Measurements from ENCODE around the gene RTL5.

Gene RTL5

GRCh38 chrX:72121383-72121782 lies 10.3 kb downstream of the RTL5 start:
- no peak overlapping the region for H3K27ac ChIP-seq (ENCODE audit: low read depth, low read length)
- no peaks in the 10 kb centered on the region for H3K79me2 ChIP-seq (ENCODE audit: control insufficient read depth, insufficient read depth, low read length, unreplicated experiment)
- H3K36me3 ChIP-seq (ENCODE audit: insufficient read depth, low read length): no peaks in the 10 kb centered on the region
- H3K27me3 ChIP-seq (ENCODE audit: insufficient read depth, low read length): no peaks in the 10 kb centered on the region
- peak overlapping the region; percentile 31; the same call in 1 of the 2 replicates for H3K4me3 ChIP-seq (ENCODE audit: low read depth, low read length)
- H3K4me1 ChIP-seq (ENCODE audit: control insufficient read depth, insufficient read depth, low read length, unreplicated experiment): peaks cover 41% of the 10 kb centered on the region
- no peak overlapping the region for H2AFZ ChIP-seq (ENCODE audit: low read length, unreplicated experiment)

- no peak overlapping the region; the same call in 1 of the 2 replicates for H3K4me3 ChIP-seq (ENCODE audit: low read depth, low read length)
- H3K36me3 ChIP-seq (ENCODE audit: insufficient read depth, low read length): no peaks in the 10 kb centered on the region
- no peaks in the 10 kb centered on the region for H3K27me3 ChIP-seq (ENCODE audit: insufficient read depth, low read length)
- H3K79me2 ChIP-seq (ENCODE audit: control insufficient read depth, insufficient read depth, low read length, unreplicated experiment): no peaks in the 10 kb centered on the region
- H2AFZ ChIP-seq (ENCODE audit: low read length, unreplicated experiment): no peak overlapping the region
- peaks cover 36% of the 10 kb centered on the region for H3K4me1 ChIP-seq (ENCODE audit: control insufficient read depth, insufficient read depth, low read length, unreplicated experiment)
- H3K27ac ChIP-seq (ENCODE audit: low read depth, low read length): no peak overlapping the region
Measured at GRCh38 chrX:72120837-72121236, 10.9 kb downstream of the RTL5 start.

- H3K79me2 ChIP-seq (ENCODE audit: control insufficient read depth, insufficient read depth, low read length, unreplicated experiment): no peaks in the 10 kb centered on the region
- H3K36me3 ChIP-seq (ENCODE audit: insufficient read depth, low read length): no peaks in the 10 kb centered on the region
- no peak overlapping the region for H3K27ac ChIP-seq (ENCODE audit: low read depth, low read length)
- H3K4me3 ChIP-seq (ENCODE audit: low read depth, low read length): no peak overlapping the region
- no peaks in the 10 kb centered on the region for H3K27me3 ChIP-seq (ENCODE audit: insufficient read depth, low read length)
- no peak overlapping the region for H2AFZ ChIP-seq (ENCODE audit: low read length, unreplicated experiment)
- peaks cover 20% of the 10 kb centered on the region for H3K4me1 ChIP-seq (ENCODE audit: control insufficient read depth, insufficient read depth, low read length, unreplicated experiment)
Measured at GRCh38 chrX:72117636-72118210, 14.0 kb downstream of the RTL5 start.

- Histone ChIP-seq H2AFZ (ENCODE audit: low read length, unreplicated experiment) (no peak overlapping the region), H3K36me3 (ENCODE audit: insufficient read depth, low read length) (no peaks in the 10 kb centered on the region), H3K4me1 (ENCODE audit: control insufficient read depth, insufficient read depth, low read length, unreplicated experiment) (no peaks in the 10 kb centered on the region), H3K27ac (ENCODE audit: low read depth, low read length) (no peak overlapping the region), H3K79me2 (ENCODE audit: control insufficient read depth, insufficient read depth, low read length, unreplicated experiment) (no peaks in the 10 kb centered on the region), H3K27me3 (ENCODE audit: insufficient read depth, low read length) (no peaks in the 10 kb centered on the region), H3K4me3 (ENCODE audit: low read depth, low read length) (no peak overlapping the region)
Measured at GRCh38 chrX:72115380-72115779, 16.3 kb downstream of the RTL5 start.

- Histone ChIP-seq H3K79me2 (ENCODE audit: control insufficient read depth, insufficient read depth, low read length, unreplicated experiment) (no peaks in the 10 kb centered on the region), H3K27me3 (ENCODE audit: insufficient read depth, low read length) (no peaks in the 10 kb centered on the region), H3K36me3 (ENCODE audit: insufficient read depth, low read length) (no peaks in the 10 kb centered on the region), H3K27ac (ENCODE audit: low read depth, low read length) (no peak overlapping the region), H3K4me3 (ENCODE audit: low read depth, low read length) (no peak overlapping the region), H3K4me1 (ENCODE audit: control insufficient read depth, insufficient read depth, low read length, unreplicated experiment) (no peaks in the 10 kb centered on the region), H2AFZ (ENCODE audit: low read length, unreplicated experiment) (no peak overlapping the region)
Measured at GRCh38 chrX:72114807-72115206, 16.9 kb downstream of the RTL5 start.

- Histone ChIP-seq H3K27me3 (ENCODE audit: insufficient read depth, low read length) (no peaks in the 10 kb centered on the region), H3K4me1 (ENCODE audit: control insufficient read depth, insufficient read depth, low read length, unreplicated experiment) (no peaks in the 10 kb centered on the region), H3K79me2 (ENCODE audit: control insufficient read depth, insufficient read depth, low read length, unreplicated experiment) (no peaks in the 10 kb centered on the region), H3K36me3 (ENCODE audit: insufficient read depth, low read length) (no peaks in the 10 kb centered on the region), H2AFZ (ENCODE audit: low read length, unreplicated experiment) (no peak overlapping the region), H3K27ac (ENCODE audit: low read depth, low read length) (no peak overlapping the region), H3K4me3 (ENCODE audit: low read depth, low read length) (no peak overlapping the region)
Measured at GRCh38 chrX:72114306-72114705, 17.4 kb downstream of the RTL5 start.

GRCh38 chrX:72113461-72113860 lies 18.3 kb downstream of the RTL5 start:
- Histone ChIP-seq H3K4me3 (ENCODE audit: low read depth, low read length) (no peak overlapping the region), H3K27me3 (ENCODE audit: insufficient read depth, low read length) (no peaks in the 10 kb centered on the region), H3K36me3 (ENCODE audit: insufficient read depth, low read length) (no peaks in the 10 kb centered on the region), H3K4me1 (ENCODE audit: control insufficient read depth, insufficient read depth, low read length, unreplicated experiment) (no peaks in the 10 kb centered on the region), H3K27ac (ENCODE audit: low read depth, low read length) (no peak overlapping the region), H2AFZ (ENCODE audit: low read length, unreplicated experiment) (no peak overlapping the region), H3K79me2 (ENCODE audit: control insufficient read depth, insufficient read depth, low read length, unreplicated experiment) (no peaks in the 10 kb centered on the region)

- Histone ChIP-seq H3K79me2 (ENCODE audit: control insufficient read depth, insufficient read depth, low read length, unreplicated experiment) (no peaks in the 10 kb centered on the region), H3K27me3 (ENCODE audit: insufficient read depth, low read length) (no peaks in the 10 kb centered on the region), H3K36me3 (ENCODE audit: insufficient read depth, low read length) (no peaks in the 10 kb centered on the region), H3K4me1 (ENCODE audit: control insufficient read depth, insufficient read depth, low read length, unreplicated experiment) (peaks cover 3% of the 10 kb centered on the region), H3K27ac (ENCODE audit: low read depth, low read length) (no peak overlapping the region), H2AFZ (ENCODE audit: low read length, unreplicated experiment) (no peak overlapping the region), H3K4me3 (ENCODE audit: low read depth, low read length) (no peak overlapping the region)
Measured at GRCh38 chrX:72110876-72111708, 20.6 kb downstream of the RTL5 start.

- Histone ChIP-seq H3K4me3 (ENCODE audit: low read depth, low read length) (no peak overlapping the region), H3K79me2 (ENCODE audit: control insufficient read depth, insufficient read depth, low read length, unreplicated experiment) (no peaks in the 10 kb centered on the region), H3K27ac (ENCODE audit: low read depth, low read length) (no peak overlapping the region), H2AFZ (ENCODE audit: low read length, unreplicated experiment) (no peak overlapping the region), H3K4me1 (ENCODE audit: control insufficient read depth, insufficient read depth, low read length, unreplicated experiment) (peaks cover 3% of the 10 kb centered on the region), H3K36me3 (ENCODE audit: insufficient read depth, low read length) (no peaks in the 10 kb centered on the region), H3K27me3 (ENCODE audit: insufficient read depth, low read length) (no peaks in the 10 kb centered on the region)
Measured at GRCh38 chrX:72110051-72110875, 21.5 kb downstream of the RTL5 start.

GRCh38 chrX:72108666-72109065 lies 23.0 kb downstream of the RTL5 start:
- H3K4me1 ChIP-seq (ENCODE audit: control insufficient read depth, insufficient read depth, low read length, unreplicated experiment): peaks cover 3% of the 10 kb centered on the region
- H2AFZ ChIP-seq (ENCODE audit: low read length, unreplicated experiment): no peak overlapping the region
- no peaks in the 10 kb centered on the region for H3K36me3 ChIP-seq (ENCODE audit: insufficient read depth, low read length)
- H3K27me3 ChIP-seq (ENCODE audit: insufficient read depth, low read length): no peaks in the 10 kb centered on the region
- no peak overlapping the region for H3K4me3 ChIP-seq (ENCODE audit: low read depth, low read length)
- H3K27ac ChIP-seq (ENCODE audit: low read depth, low read length): no peak overlapping the region
- H3K79me2 ChIP-seq (ENCODE audit: control insufficient read depth, insufficient read depth, low read length, unreplicated experiment): no peaks in the 10 kb centered on the region
